Measurements from ENCODE around the gene SYNC.

Gene SYNC

GRCh38 chr1:32702599-32703478, at the start of gene SYNC:
SYNC (minus strand) TSS chr1:32702770; CDS start chr1:32702660, 110 bp downstream.
- no peak for DNase-seq

GRCh38 chr1:32749771-32750170, 47.2 kb upstream of the SYNC start:
- no peak for DNase-seq

- no peak for DNase-seq
Observed at GRCh38 chr1:32749332-32749731, 46.8 kb upstream of the SYNC start.

GRCh38 chr1:32748926-32749325, 46.4 kb upstream of the SYNC start:
- no peak for DNase-seq

GRCh38 chr1:32748348-32748747, 45.8 kb upstream of the SYNC start:
- no peak for DNase-seq

GRCh38 chr1:32746130-32746529, 43.6 kb upstream of the SYNC start:
- no peak for DNase-seq

- DNase-seq: no peak
Observed at GRCh38 chr1:32744071-32744425, 41.5 kb upstream of the SYNC start.

- no peak for DNase-seq
Observed at GRCh38 chr1:32743380-32744070, 41.0 kb upstream of the SYNC start.

GRCh38 chr1:32742956-32743355, 40.4 kb upstream of the SYNC start:
- no peak for DNase-seq

- DNase-seq: no peak
Observed at GRCh38 chr1:32742199-32742947, 39.8 kb upstream of the SYNC start.

- DNase-seq: no peak
Observed at GRCh38 chr1:32741413-32742198, 39.0 kb upstream of the SYNC start.

- no peak for DNase-seq
Observed at GRCh38 chr1:32741059-32741412, 38.5 kb upstream of the SYNC start.

GRCh38 chr1:32736812-32737791, 34.5 kb upstream of the SYNC start:
- DNase-seq: no peak

- no peak for DNase-seq
Observed at GRCh38 chr1:32733582-32734321, 31.2 kb upstream of the SYNC start.

GRCh38 chr1:32729254-32730046, 26.9 kb upstream of the SYNC start:
- DNase-seq: no peak

GRCh38 chr1:32728413-32729077, 26.0 kb upstream of the SYNC start:
- no peak for DNase-seq

- no peak for DNase-seq
Observed at GRCh38 chr1:32727876-32728275, 25.3 kb upstream of the SYNC start.

GRCh38 chr1:32725615-32725982, 23.0 kb upstream of the SYNC start:
- no peak for DNase-seq
